OCI-M2 (cell line): ENCODE results near the gene NDUFAF8.

Experiments used
- DNase-seq: peaks from one replicate; lab custom pipeline; 2025; ENCODE audit not compliant: unreplicated experiment; lab: John Stamatoyannopoulos, UW

Gene NDUFAF8

GRCh38 chr17:81238815-81239713 lies at the start of gene NDUFAF8, which contains the start of gene TEPSIN:
NDUFAF8 (plus strand) TSS chr17:81239318; CDS start chr17:81239364, 46 bp downstream.
TEPSIN (minus strand) TSS chr17:81239055; CDS start chr17:81239033, 22 bp downstream.
- DNase-seq: peak; percentile 54

- no peak for DNase-seq
Measured at GRCh38 chr17:81189670-81190530, 49.2 kb upstream of the NDUFAF8 start.

GRCh38 chr17:81190591-81190990 lies 48.5 kb upstream of the NDUFAF8 start:
- no peak for DNase-seq

DNA sequence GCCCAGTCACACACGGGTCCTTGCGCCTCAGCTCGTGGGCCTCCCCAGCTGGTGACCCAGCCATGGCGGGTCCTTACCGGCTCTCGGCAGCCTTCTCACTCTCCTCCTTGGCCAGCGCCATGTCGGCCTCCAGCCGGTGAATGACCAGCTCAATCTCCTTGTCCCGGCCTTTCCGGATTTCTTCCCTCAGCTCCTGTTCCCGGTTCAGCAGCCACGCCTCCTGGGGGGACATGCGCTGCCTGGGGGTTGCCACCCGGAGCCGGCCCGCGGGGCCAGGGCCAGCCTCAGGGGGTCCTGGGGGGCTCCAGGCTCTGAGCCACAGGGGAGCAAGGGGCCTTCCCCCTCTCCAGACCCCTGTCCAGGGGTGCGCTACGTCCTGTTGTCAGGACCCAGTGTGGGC lies 48.0 kb upstream of the NDUFAF8 start:
- no peak for DNase-seq

DNA sequence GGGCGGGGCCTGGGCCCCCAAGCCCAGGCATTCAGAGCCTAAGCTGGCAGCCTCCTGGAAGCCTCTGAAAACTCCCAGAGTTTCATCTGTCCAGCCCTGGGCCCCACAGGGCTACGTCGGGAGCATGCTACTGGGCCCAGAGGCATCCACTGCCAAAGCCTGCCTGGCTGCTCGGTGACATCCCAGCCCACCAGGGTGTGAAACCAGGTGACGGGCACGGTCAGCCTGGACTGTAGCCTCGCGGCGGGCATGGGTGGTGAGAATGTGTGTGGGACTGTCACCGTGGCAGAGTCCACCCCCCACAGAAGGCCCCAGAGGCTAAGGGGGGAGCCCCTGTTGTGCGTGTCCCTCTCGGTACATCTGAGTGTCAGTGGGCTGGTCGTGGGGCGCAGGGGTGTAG lies 47.5 kb upstream of the NDUFAF8 start:
- DNase-seq: no peak

GRCh38 chr17:81192386-81193050 lies 46.6 kb upstream of the NDUFAF8 start:
- DNase-seq: no peak

DNA sequence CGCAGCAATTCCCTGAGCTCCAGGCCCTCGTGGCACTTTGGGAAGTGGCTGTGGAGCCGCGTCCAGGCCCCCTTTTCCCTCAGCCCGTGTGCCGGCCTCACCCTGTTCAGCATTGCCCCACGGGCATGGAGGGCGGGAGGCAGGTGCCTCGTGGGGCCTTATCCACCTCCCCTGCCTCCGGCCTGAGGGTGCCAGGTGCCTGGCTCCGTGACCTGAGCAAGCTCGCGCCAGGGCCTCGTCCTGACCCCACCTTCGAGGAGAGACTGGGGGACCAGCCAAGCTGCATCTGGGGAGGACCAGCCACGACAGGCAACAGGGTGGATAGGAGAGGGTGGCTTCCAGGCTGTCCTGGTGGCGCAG lies 46.1 kb upstream of the NDUFAF8 start:
- no peak for DNase-seq

DNA sequence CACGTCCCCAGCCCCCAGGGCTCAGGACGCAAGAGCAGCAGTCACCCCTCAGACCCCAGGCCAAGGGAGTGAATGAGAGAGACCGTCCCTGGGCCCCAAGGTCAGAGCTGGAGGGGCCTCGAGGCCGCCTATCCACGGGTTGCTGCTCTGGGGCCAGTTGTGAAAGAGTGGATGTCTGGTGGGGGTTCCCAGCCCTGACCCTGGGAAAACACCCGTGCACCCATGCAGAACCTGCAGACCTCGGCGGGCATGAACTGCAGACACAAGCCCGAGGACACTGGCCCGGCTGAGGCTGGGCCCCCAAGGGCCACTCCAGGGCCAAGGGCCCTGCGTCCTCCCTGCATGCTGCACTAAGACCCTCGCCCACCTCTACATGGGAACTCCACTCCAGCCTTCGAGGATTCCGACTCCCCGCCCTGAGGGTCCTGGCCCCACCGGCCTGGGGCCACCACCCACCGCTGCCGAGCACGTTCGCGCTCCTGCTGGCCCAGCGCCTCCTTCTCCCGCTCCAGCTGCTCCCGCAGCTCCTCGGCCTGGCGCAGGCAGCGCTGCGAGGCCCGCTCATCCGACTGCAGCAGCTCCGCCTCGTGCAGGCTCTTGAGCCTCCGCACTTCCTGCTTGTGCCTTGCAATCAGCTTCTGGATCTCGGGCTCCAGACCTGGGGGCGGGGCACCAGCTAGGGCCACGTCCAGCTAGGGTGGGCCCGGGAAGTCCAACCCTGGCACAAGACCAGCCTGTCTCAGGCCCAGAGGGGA lies 45.5 kb upstream of the NDUFAF8 start:
- no peak for DNase-seq

- DNase-seq: no peak
Measured at GRCh38 chr17:81194225-81194760, 44.8 kb upstream of the NDUFAF8 start.

DNA sequence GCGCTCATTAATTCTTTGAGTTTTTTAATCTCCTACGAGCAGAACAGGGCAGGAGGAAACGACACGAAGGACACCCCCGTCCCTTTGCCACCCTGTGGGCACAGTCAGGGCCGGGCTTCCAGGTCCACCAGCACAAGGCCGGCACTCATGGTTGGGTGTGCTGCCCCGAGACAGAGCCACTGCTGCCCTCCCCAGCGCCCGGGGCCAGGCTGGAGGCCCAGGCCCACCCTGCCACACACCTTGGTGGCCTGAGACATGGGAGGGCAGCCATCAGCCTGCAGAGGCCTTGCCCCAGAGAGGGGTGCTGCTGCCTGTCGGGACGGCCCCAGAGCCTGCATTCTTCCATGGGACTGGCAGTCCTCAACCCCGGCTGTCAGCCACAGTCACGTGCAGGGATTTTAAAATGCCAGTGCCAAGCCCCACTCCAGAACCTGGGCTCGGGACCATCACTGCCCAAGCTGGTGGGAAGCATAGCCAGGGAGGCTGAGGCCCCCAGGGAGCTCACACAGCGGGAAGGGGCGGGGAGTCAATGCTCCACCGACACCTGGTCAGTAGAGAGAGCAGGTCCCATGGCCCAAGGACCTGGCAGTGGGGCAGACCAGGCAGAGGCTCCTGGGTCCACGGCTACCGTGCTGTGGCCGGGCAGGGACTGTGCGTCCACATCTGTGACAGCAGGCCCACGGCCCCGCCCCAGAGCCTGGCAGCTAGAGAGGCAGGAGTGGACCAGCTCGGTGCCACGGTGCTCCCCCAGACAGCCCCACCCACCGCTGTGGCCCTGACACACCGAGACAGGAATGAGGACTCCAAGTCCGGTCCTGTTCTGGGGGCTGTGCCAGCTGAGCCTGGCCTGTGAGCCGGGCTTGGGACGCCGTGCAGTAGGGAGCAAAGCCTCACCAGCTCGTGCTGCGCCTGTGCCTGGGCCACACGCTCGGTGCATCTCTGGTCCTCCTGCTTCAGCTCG lies 43.9 kb upstream of the NDUFAF8 start:
- no peak for DNase-seq

DNA sequence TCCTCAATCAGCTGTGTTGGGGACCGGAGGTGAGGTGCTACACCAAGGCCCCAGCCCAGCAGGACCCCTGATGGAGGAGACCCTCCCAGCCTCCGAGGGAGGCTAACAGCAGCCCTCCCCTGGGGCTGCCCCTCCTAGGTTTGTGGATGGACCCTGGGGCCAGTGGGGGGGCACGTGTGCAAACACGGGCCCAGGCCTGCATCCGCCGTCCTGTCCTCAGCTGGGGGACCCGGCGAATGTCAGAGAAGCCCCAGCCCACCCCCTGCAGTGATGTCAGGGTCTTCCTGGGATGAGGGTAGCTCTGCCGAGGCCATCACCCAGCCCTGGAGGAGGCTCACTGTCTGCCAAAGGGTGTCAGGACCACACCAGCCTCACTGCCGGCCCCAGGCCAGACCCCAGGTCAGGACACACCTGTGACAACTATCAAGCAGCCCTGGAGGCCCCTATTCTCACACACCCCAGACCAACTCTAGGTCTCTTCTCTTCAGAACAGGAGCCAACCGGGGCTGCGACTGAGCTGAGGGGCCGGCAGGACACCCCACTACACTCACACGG lies 43.1 kb upstream of the NDUFAF8 start:
- no peak for DNase-seq

GRCh38 chr17:81196505-81197408 lies 42.4 kb upstream of the NDUFAF8 start:
- DNase-seq: no peak

GRCh38 chr17:81197409-81197795 lies 41.7 kb upstream of the NDUFAF8 start:
- DNase-seq: no peak

DNA sequence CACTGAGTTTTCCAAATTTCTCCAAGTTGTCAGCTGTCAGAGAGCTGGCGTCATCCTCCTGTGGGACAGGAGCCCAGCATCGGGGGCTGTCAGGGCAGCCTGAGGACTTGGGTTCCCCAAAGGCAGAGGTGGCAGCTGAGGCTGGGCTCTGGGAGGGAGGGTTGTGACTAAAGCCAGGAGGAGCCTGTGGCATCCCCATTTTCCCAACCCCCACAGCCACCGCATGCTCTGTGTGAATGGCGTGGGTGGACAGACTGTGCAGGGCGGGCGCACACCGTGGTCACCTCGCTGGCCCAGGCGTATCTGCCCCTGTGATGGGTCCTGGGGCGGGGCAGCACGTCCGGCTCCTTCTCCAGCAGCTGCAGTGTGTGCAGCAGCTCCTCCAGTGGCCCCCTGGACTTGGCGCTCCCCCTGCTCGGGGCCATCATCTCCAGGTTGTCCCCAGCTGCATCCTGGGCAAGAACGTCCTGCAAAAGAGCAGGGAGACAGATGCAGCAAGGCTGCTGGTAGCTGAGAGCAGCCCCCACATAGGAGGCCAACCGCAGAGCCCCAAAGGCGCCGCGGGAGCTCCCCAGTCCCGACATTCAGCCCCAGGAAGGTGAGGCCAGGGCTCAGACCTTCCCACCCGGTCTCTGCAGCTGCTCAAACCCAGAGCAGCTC lies 41.2 kb upstream of the NDUFAF8 start:
- DNase-seq: no peak

DNA sequence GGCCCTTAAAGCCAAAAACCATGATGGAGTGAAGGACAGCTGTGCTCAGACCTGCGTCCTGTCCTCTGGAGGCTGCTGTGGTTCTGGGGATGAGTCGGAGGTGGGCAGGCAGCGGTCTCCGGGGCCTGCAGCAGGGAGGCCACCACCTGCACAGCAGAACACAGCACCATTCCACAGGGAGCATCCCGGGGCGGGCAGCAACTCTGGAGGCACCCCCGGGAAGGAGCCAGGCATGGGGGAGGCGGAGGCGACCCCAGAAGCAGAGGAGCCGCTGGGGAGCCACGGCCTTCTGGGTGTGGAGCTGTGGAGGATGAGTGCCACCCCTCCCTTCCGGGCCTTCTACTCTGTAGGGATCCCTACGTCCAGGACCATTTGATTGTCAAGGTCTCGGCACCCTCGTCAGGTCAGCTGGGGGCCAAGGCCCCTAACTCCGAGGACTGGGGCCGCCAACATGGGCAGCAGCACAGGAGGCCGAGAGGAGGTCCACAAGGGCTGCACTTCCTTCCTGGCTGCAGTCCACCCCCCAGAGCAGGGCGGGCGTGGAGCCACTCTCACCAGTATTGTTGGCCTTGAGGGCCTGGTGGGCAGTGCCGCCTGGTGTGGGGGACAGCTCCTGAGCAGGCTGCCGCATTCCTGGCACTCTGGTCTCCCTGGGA lies 40.2 kb upstream of the NDUFAF8 start:
- no peak for DNase-seq

- no peak for DNase-seq
Measured at GRCh38 chr17:81199482-81199830, 39.7 kb upstream of the NDUFAF8 start.

- DNase-seq: no peak
Measured at GRCh38 chr17:81200201-81200600, 38.9 kb upstream of the NDUFAF8 start.
